C1 segment of cervical spinal cord (tissue), 14 donors: ENCODE results near the gene NFIB.

Experiments used
- DNase-seq, 14 donors: peaks; one replicate each; lab custom pipeline; 2025; lab: John Stamatoyannopoulos, UW

The NFIB gene

GRCh38 chr9:14307989-14308852 lies 5.7 kb downstream of the NFIB start:
- no peak for DNase-seq

GRCh38 chr9:14306672-14307660 lies 7.0 kb downstream of the NFIB start:
- peak in 1 of 14 donors; percentile 27 for DNase-seq

GRCh38 chr9:14306188-14306587 lies 7.8 kb downstream of the NFIB start:
- no peak for DNase-seq

GRCh38 chr9:14304259-14304658 lies 9.7 kb downstream of the NFIB start:
- no peak for DNase-seq

- DNase-seq: peak in 6 of 14 donors; percentile 55 to 82 (median 67)
These were observed 10.4 kb downstream of the NFIB start for GRCh38 chr9:14303521-14303920.

- DNase-seq: no peak
These were observed 10.8 kb downstream of the NFIB start for GRCh38 chr9:14303100-14303499.

GRCh38 chr9:14302405-14302804 lies 11.5 kb downstream of the NFIB start:
- DNase-seq: no peak

GRCh38 chr9:14301583-14302021 lies 12.3 kb downstream of the NFIB start:
- no peak for DNase-seq

GRCh38 chr9:14301006-14301405 lies 12.9 kb downstream of the NFIB start:
- DNase-seq: no peak

GRCh38 chr9:14300588-14300987 lies 13.4 kb downstream of the NFIB start:
- no peak for DNase-seq

GRCh38 chr9:14300040-14300439 lies 13.9 kb downstream of the NFIB start:
- no peak for DNase-seq

- no peak for DNase-seq
These were observed 15.3 kb downstream of the NFIB start for GRCh38 chr9:14298601-14299022.

- DNase-seq: no peak
These were observed 17.3 kb downstream of the NFIB start for GRCh38 chr9:14296495-14297113.

- no peak for DNase-seq
These were observed 19.3 kb downstream of the NFIB start for GRCh38 chr9:14294659-14295058.

GRCh38 chr9:14293801-14294200 lies 20.1 kb downstream of the NFIB start:
- no peak for DNase-seq

GRCh38 chr9:14292181-14292739 lies 21.7 kb downstream of the NFIB start:
- DNase-seq: no peak

- DNase-seq: no peak
These were observed 24.0 kb downstream of the NFIB start for GRCh38 chr9:14289916-14290315.

- no peak for DNase-seq
These were observed 25.5 kb downstream of the NFIB start for GRCh38 chr9:14288433-14288832.

GRCh38 chr9:14286121-14286520 lies 27.8 kb downstream of the NFIB start:
- DNase-seq: no peak

GRCh38 chr9:14283276-14283675 lies 30.7 kb downstream of the NFIB start:
- no peak for DNase-seq

GRCh38 chr9:14281876-14282275 lies 32.1 kb downstream of the NFIB start:
- DNase-seq: no peak
